Measurements from ENCODE around the gene RPLP2.

The RPLP2 gene

GRCh38 chr11:764322-765024 is 45.3 kb upstream of the RPLP2 start:
- no peak overlapping the region for H3K27ac ChIP-seq (ENCODE audit: extremely low read depth, low read depth, low read length)
- ChIA-PET POLR2A (interaction anchor here (0.9 to 1.9 kb wide), 5 partner anchors 11 to 45 kb away, joined by 3 to 6 read pairs (median 4); partner anchors contain the start of genes GATD1 and RPLP2), CTCF (interaction anchor here (0.7 to 1.0 kb wide), 4 partner anchors 9 to 100 kb away, joined by 3 to 4 read pairs (median 3); partner anchors contain the start of genes DEAF1 and TMEM80)
- TF ChIP-seq PBX3 (CRISPR knock-in tag; IDR thresholded peaks at IDR 0.05) (no peak), ZNF423 (tag by site-specific recombination; IDR thresholded peaks at IDR 0.05) (peak; percentile 78), HIC1 (tag by site-specific recombination; IDR thresholded peaks at IDR 0.05) (no peak), YY2 (tag by site-specific recombination; IDR thresholded peaks at IDR 0.05) (no peak), REST (tag by site-specific recombination; IDR thresholded peaks at IDR 0.05) (0 out of 2 replicates have a peak, but pooled peaks have one; percentile 22)
- no peaks in the 10 kb centered on the region for H3K9me3 ChIP-seq (ENCODE audit: control insufficient read depth, insufficient read depth, low read depth, low read length)
- no peaks in the 10 kb centered on the region for H3K4me1 ChIP-seq (ENCODE audit: control insufficient read depth, insufficient read depth, low read length)
- no peak overlapping the region for H3K4me3 ChIP-seq (ENCODE audit: low read depth, low read length)
- peaks cover 4 to 78% of the 10 kb centered on the region in 2 experiments; a peak in 2 of 3 replicates for H3K36me3 ChIP-seq (ENCODE audit: control insufficient read depth in 2 of 2, insufficient read depth in 1 of 2, low read length in 2 of 2)

GRCh38 chr11:765025-765801 is 44.6 kb upstream of the RPLP2 start:
- Histone ChIP-seq H3K27ac (ENCODE audit: extremely low read depth, low read depth, low read length) (no peak overlapping the region), H3K4me1 (ENCODE audit: control insufficient read depth, insufficient read depth, low read length) (no peaks in the 10 kb centered on the region), H3K4me3 (ENCODE audit: low read depth, low read length) (no peak overlapping the region), H3K9me3 (ENCODE audit: control insufficient read depth, insufficient read depth, low read depth, low read length) (no peaks in the 10 kb centered on the region), H3K36me3 (ENCODE audit: control insufficient read depth in 2 of 2, insufficient read depth in 1 of 2, low read length in 2 of 2) (peaks cover 4 to 75% of the 10 kb centered on the region in 2 experiments; a peak in 2 of 3 replicates)
- CTCF ChIA-PET: interaction anchor here (0.6 to 1.0 kb wide), 6 partner anchors 10 to 70 kb away, joined by 3 to 5 read pairs (median 3); partner anchors contain the start of genes DEAF1, GATD1 and TMEM80
- POLR2A ChIA-PET: interaction anchor here (0.7 to 1.9 kb wide), 3 partner anchors 10 to 44 kb away, joined by 3 to 5 read pairs (median 4); partner anchors contain the start of gene RPLP2
- TF ChIP-seq HIC1 (tag by site-specific recombination; IDR thresholded peaks at IDR 0.05) (peak; percentile 74), ZNF23 (tag by site-specific recombination; IDR thresholded peaks at IDR 0.05; ENCODE audit: borderline replicate concordance) (no peak), ZNF701 (tag by site-specific recombination; IDR thresholded peaks at IDR 0.05) (no peak), ZNF416 (tag by site-specific recombination; IDR thresholded peaks at IDR 0.05) (no peak), ZNF350 (tag by site-specific recombination; IDR thresholded peaks at IDR 0.05) (no peak), ZNF366 (tag by site-specific recombination; conservative IDR thresholded peaks at IDR 0.05) (no peak), ZFP37 (tag by site-specific recombination; IDR thresholded peaks at IDR 0.05) (peak; percentile 18; the same call in 1 of the 2 replicates), ZNF169 (tag by site-specific recombination; IDR thresholded peaks at IDR 0.05) (no peak), ZNF600 (tag by site-specific recombination; IDR thresholded peaks at IDR 0.05) (peak; percentile 51), ZNF677 (tag by site-specific recombination; IDR thresholded peaks at IDR 0.05) (no peak), CTCF (tag by site-specific recombination; IDR thresholded peaks at IDR 0.05) (peak; percentile 83), SETDB1 (IDR thresholded peaks at IDR 0.05; ENCODE audit: insufficient read length, low read length) (no peak), ZNF16 (tag by site-specific recombination; IDR thresholded peaks at IDR 0.05; ENCODE audit: low read depth) (no peak)

Data from HEK293 (cell line).